IPS-18a (cell line): ENCODE results near the gene SPAG16.

Experiments used
- H3K27ac ChIP-seq: one replicate; pipeline ENCODE4 v1.5.1; 2013; ENCODE audit warnings: low read length
- H3K27me3 ChIP-seq: one replicate; pipeline ENCODE4 v1.6.1; 2013; ENCODE audit warnings: mild to moderate bottlenecking, low read length; ENCODE audit not compliant: control insufficient read depth, insufficient read depth
- H3K36me3 ChIP-seq: one replicate; pipeline ENCODE4 v1.6.1; 2013; ENCODE audit warnings: low read depth, low read length; ENCODE audit not compliant: control insufficient read depth
- H3K4me1 ChIP-seq: one replicate; pipeline ENCODE4 v1.6.1; 2013; ENCODE audit warnings: low read depth, low read length; ENCODE audit not compliant: control insufficient read depth
- H3K4me3 ChIP-seq: one replicate; pipeline ENCODE4 v1.5.1; 2013; ENCODE audit warnings: low read length
- H3K9ac ChIP-seq: one replicate; pipeline ENCODE4 v1.6.1; 2013; ENCODE audit warnings: mild to moderate bottlenecking, low read length, moderate library complexity
- H3K9me3 ChIP-seq: one replicate; pipeline ENCODE4 v1.6.1; 2013; ENCODE audit warnings: low read depth, low read length; ENCODE audit not compliant: control insufficient read depth

The SPAG16 gene

DNA sequence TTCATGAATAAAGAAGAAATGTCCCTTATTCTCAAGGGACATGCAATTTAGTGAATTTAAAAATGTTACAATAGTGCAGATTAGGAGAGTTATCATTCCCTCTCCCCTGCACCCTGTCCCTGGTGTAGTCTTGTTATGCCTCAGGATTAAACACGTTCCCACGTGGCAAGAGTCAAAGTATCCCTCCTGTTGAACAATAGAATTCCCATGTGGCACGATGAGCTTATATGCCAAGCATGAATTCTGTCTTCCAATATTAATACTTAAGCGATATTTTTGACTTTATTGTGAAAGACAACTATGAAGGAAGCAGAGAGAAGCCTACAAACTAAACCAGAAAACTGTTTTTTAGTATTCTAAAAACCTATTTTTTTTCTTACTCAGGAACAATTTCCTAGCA, 36.7 kb upstream of the SPAG16 start:
- Histone ChIP-seq H3K4me1 (peaks cover 13% of the 10 kb centered on the region), H3K27me3 (no peaks in the 10 kb centered on the region), H3K9me3 (no peaks in the 10 kb centered on the region), H3K36me3 (no peaks in the 10 kb centered on the region), H3K27ac (no peak overlapping the region), H3K4me3 (no peak overlapping the region), H3K9ac (no peak overlapping the region)

- H3K27me3 ChIP-seq: no peaks in the 10 kb centered on the region
- H3K4me1 ChIP-seq: peaks cover 9% of the 10 kb centered on the region
- no peak overlapping the region for H3K9ac ChIP-seq
- no peak overlapping the region for H3K4me3 ChIP-seq
- H3K9me3 ChIP-seq: no peaks in the 10 kb centered on the region
- no peaks in the 10 kb centered on the region for H3K36me3 ChIP-seq
- H3K27ac ChIP-seq: no peak overlapping the region
Observed at GRCh38 chr2:213248637-213249036, 35.6 kb upstream of the SPAG16 start.

DNA sequence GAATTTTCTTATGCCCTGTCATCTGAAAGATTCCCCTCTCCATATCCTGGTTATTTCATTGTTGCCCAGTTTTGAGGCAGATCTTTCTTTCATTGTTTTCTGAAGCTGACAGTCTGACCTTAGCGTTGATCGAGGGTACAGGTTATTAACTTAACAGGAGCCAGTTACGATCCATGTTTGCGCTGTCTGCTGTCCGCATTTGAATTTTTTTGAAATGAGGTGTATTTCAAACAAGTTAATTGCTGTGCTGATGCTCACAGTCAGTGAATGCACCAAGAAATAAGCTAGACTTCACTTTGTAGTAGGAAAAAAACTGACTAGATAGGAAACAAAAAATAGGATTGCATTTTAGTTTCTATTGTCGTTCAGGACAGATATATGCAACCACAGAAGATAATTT, 34.8 kb upstream of the SPAG16 start:
- H3K9me3 ChIP-seq: no peaks in the 10 kb centered on the region
- H3K4me3 ChIP-seq: no peak overlapping the region
- H3K36me3 ChIP-seq: no peaks in the 10 kb centered on the region
- H3K4me1 ChIP-seq: peaks cover 9% of the 10 kb centered on the region
- no peak overlapping the region for H3K27ac ChIP-seq
- H3K9ac ChIP-seq: no peak overlapping the region
- no peaks in the 10 kb centered on the region for H3K27me3 ChIP-seq

- Histone ChIP-seq H3K9ac (peak overlapping the region; percentile 30), H3K9me3 (no peaks in the 10 kb centered on the region), H3K4me1 (peaks cover 9% of the 10 kb centered on the region), H3K27me3 (no peaks in the 10 kb centered on the region), H3K27ac (no peak overlapping the region), H3K36me3 (no peaks in the 10 kb centered on the region), H3K4me3 (no peak overlapping the region)
Observed at GRCh38 chr2:213251618-213252017, 32.6 kb upstream of the SPAG16 start.

DNA sequence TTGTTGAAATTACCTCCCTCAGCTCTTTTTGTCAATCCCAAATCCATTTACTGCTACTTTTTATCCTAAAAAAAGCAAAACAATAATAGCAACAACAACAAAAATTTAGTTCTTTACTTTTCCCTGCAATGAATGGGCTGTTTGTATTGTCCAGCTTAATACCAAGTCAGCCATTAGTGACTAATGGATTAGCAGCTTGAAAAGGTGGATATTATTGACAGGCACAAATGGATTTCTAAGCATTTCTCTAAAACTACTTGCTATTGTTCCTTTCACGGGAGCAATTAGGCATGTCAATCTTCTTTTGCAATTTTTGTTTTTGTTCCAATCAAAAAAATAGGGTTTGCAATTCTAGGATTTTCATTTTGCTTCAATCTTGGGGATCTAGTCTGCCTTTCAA, 32.1 kb upstream of the SPAG16 start:
- Histone ChIP-seq H3K4me3 (no peak overlapping the region), H3K27me3 (no peaks in the 10 kb centered on the region), H3K36me3 (no peaks in the 10 kb centered on the region), H3K9me3 (no peaks in the 10 kb centered on the region), H3K9ac (peak overlapping the region; percentile 30), H3K4me1 (peaks cover 9% of the 10 kb centered on the region), H3K27ac (no peak overlapping the region)

DNA sequence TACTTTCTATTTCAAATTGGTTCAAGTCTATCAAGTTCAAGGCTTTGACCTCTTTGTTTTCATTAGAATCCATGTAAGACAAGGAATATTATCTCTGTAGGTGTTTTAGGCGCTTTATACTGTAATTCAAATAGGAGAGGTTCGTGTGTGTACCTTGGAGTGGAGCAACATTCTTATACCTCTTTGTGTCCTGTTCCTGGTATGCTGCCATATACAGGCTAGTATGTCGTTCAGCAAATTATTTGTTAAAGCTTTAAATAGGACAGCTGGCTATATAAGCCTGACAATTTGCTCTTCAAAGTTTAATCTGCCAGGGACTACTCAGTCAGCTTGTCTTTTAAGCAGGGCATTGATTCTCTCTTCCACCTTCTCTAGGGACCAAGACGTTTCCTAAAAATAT, 31.1 kb upstream of the SPAG16 start:
- Histone ChIP-seq H3K27me3 (no peaks in the 10 kb centered on the region), H3K4me3 (no peak overlapping the region), H3K4me1 (peaks cover 9% of the 10 kb centered on the region), H3K27ac (no peak overlapping the region), H3K9me3 (no peaks in the 10 kb centered on the region), H3K36me3 (no peaks in the 10 kb centered on the region), H3K9ac (no peak overlapping the region)

GRCh38 chr2:213259266-213259665, 25.0 kb upstream of the SPAG16 start:
- Histone ChIP-seq H3K4me3 (no peak overlapping the region), H3K9ac (no peak overlapping the region), H3K27me3 (no peaks in the 10 kb centered on the region), H3K4me1 (peaks cover 4% of the 10 kb centered on the region), H3K9me3 (no peaks in the 10 kb centered on the region), H3K36me3 (no peaks in the 10 kb centered on the region), H3K27ac (no peak overlapping the region)

DNA sequence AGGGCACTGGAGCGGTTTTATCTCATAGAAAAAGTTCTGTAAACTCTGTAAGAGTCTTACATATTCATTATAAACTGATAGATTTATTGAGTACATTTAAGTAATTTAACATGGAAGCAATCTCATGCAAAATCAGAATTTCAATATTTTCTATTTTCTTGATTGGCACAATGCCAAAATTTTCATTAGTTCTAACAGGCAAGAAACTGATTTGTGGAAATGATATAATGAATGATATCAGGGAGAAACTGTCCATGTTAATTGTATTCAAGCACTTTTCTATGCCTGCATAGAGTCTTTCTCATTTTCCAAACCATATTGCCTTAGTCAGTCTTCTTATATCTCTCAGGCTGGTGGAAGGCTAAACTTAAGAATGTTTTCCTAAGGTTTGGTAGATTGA, 23.0 kb upstream of the SPAG16 start:
- Histone ChIP-seq H3K27ac (no peak overlapping the region), H3K4me1 (peaks cover 4% of the 10 kb centered on the region), H3K27me3 (no peaks in the 10 kb centered on the region), H3K9ac (no peak overlapping the region), H3K36me3 (no peaks in the 10 kb centered on the region), H3K4me3 (no peak overlapping the region), H3K9me3 (no peaks in the 10 kb centered on the region)

DNA sequence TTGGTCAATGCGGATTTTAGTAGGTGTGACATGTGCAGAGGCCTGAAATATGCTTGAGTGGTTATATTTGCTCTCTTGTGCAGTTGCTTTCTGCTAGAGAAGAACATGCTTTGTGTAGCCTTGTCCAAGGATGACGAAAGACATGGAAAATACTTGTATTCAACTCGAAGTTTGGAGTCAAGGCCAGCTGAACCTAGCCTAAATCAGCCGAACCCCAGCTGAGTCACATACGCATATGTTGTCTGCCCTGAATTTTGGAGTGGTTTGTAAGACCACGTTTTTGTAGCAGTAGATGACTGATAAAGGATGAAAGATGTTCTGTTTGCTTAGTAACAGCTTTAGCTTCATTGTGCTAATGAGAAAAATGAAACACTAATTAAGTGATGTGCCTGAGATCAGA, 22.5 kb upstream of the SPAG16 start:
- peaks cover 4% of the 10 kb centered on the region for H3K4me1 ChIP-seq
- no peak overlapping the region for H3K27ac ChIP-seq
- H3K9me3 ChIP-seq: no peaks in the 10 kb centered on the region
- no peak overlapping the region for H3K4me3 ChIP-seq
- no peak overlapping the region for H3K9ac ChIP-seq
- H3K27me3 ChIP-seq: no peaks in the 10 kb centered on the region
- H3K36me3 ChIP-seq: no peaks in the 10 kb centered on the region

DNA sequence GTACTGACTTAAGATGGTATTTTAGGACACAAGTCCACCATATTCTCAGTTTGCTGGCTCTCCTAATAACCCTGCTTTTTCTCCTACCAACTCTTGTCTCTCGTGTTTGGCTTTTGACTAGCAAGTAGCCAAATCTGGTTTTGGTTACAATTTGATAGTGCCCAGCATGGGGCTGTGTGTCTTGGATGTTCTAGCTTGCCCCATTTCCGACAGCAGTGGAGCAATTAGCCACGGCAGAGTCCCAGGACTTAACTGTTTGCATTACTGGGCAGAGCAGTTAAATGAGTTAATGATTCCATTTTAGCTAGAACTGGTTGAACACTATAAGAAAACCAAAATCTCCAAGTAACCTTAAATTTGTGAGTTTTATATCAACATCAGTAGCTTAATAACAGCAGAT, 18.6 kb upstream of the SPAG16 start:
- H3K4me1 ChIP-seq: peaks cover 4% of the 10 kb centered on the region
- no peaks in the 10 kb centered on the region for H3K36me3 ChIP-seq
- H3K4me3 ChIP-seq: no peak overlapping the region
- H3K27me3 ChIP-seq: no peaks in the 10 kb centered on the region
- H3K9ac ChIP-seq: no peak overlapping the region
- no peak overlapping the region for H3K27ac ChIP-seq
- H3K9me3 ChIP-seq: no peaks in the 10 kb centered on the region

DNA sequence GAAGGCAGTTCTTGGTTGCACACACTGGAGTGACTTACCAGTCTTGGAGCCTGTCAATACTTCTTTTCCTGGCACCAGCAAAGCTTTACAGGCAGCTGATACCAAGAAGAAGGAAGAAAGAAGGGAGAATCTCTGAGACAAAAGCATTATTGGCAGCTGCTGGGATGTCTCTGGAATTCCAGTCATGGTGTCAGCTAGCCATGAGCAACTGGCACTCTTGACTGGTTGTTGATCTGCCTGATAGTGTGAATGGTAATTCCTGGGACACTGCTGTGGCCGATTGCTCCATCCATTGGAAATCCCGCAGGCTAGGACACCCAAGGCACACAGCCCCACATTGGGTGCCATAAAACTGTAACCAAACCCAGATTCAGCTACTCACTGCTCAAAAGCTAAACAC, 17.8 kb upstream of the SPAG16 start:
- H3K36me3 ChIP-seq: no peaks in the 10 kb centered on the region
- H3K27ac ChIP-seq: no peak overlapping the region
- H3K9me3 ChIP-seq: no peaks in the 10 kb centered on the region
- no peak overlapping the region for H3K9ac ChIP-seq
- no peaks in the 10 kb centered on the region for H3K27me3 ChIP-seq
- no peak overlapping the region for H3K4me3 ChIP-seq
- peaks cover 4% of the 10 kb centered on the region for H3K4me1 ChIP-seq

GRCh38 chr2:213271947-213272346, 12.3 kb upstream of the SPAG16 start:
- Histone ChIP-seq H3K9ac (no peak overlapping the region), H3K27me3 (no peaks in the 10 kb centered on the region), H3K9me3 (no peaks in the 10 kb centered on the region), H3K36me3 (no peaks in the 10 kb centered on the region), H3K4me1 (no peaks in the 10 kb centered on the region), H3K4me3 (no peak overlapping the region), H3K27ac (no peak overlapping the region)
